MCF 10A (cell line): ENCODE results near the gene SLX4IP. TPM values are rescaled to one million over a fixed set of nuclear protein-coding genes. Genes with fewer than 3 reads are reported as not detected.
"Not testable (repeated sequence)": the region's sequence is repeated elsewhere in the genome, so short reads cannot be mapped to it uniquely, and the experiment has no call there.

ENCODE experiments used
- BruUV-seq: library from RNA; stranded (reverse); fragments of 400-500 nt; replicated peaks from 2 replicates; lab custom pipeline; 2021; lab: Mats Ljungman, UMichigan
- CTCF ChIA-PET: fragments of 300-600 bp; sonication (Branson Sonifier 250); formaldehyde crosslinking; extraction: SDS; loops from one replicate; lab custom pipeline; 2021; ENCODE audit warnings: antibody characterized with exemption, inconsistent platforms; lab: Yijun Ruan, JAX
- POLR2A ChIA-PET: fragments of 300-600, 350-650 bp; sonication (Branson Sonifier 250); formaldehyde crosslinking; extraction: SDS; loops from one replicate; lab custom pipeline; 2020; ENCODE audit warnings: antibody characterized with exemption, inconsistent platforms; lab: Yijun Ruan, JAX
- DNase-seq: peaks from one replicate; pipeline ENCODE4 v3.0.0-alpha.2; 2018; ENCODE audit not compliant: unreplicated experiment
- H3K27ac Mint-ChIP-seq: one replicate; pipeline ENCODE4 v1.8.0; 2022; ENCODE audit warnings: mild to moderate bottlenecking, low read depth, mixed read lengths; ENCODE audit not compliant: unreplicated experiment
- H3K27me3 Mint-ChIP-seq: one replicate; pipeline ENCODE4 v1.8.0; 2022; ENCODE audit warnings: mixed read lengths; ENCODE audit not compliant: insufficient read depth, unreplicated experiment
- H3K36me3 Mint-ChIP-seq: one replicate; pipeline ENCODE4 v1.8.0; 2022; ENCODE audit warnings: mild to moderate bottlenecking, moderate library complexity, mixed read lengths; ENCODE audit not compliant: insufficient read depth, unreplicated experiment
- H3K4me1 Mint-ChIP-seq: one replicate; pipeline ENCODE4 v1.8.0; 2022; ENCODE audit warnings: mixed read lengths; ENCODE audit not compliant: insufficient read depth, unreplicated experiment
- H3K4me3 Mint-ChIP-seq: one replicate; pipeline ENCODE4 v1.8.0; 2022; ENCODE audit warnings: mild to moderate bottlenecking, moderate library complexity, mixed read lengths; ENCODE audit not compliant: unreplicated experiment
- H3K9me3 Mint-ChIP-seq: one replicate; pipeline ENCODE4 v1.8.0; 2022; ENCODE audit warnings: mixed read lengths; ENCODE audit not compliant: unreplicated experiment
- intact Hi-C: fragments of 100-400 bp; cut with micrococcal nuclease; formaldehyde crosslinking; loops from 2 replicates; pipeline ENCODE4 v1.14.1; 2022
- total RNA-seq: library from RNA; stranded (reverse); gene quantifications from 2 replicates; pipeline ENCODE4 v1.2.3, GENCODE V29; 2022
- TF ChIP-seq, protein P1 (sequence below): fragments of 200-600 bp; IDR thresholded peaks from one replicate; pipeline ENCODE4 v1.8.0; 2022; ENCODE audit warnings: antibody characterized with exemption, mild to moderate bottlenecking; ENCODE audit not compliant: unreplicated experiment

Gene SLX4IP
- total RNA-seq, 1 experiment from 2014 or later = 11.2 TPM

DNA sequence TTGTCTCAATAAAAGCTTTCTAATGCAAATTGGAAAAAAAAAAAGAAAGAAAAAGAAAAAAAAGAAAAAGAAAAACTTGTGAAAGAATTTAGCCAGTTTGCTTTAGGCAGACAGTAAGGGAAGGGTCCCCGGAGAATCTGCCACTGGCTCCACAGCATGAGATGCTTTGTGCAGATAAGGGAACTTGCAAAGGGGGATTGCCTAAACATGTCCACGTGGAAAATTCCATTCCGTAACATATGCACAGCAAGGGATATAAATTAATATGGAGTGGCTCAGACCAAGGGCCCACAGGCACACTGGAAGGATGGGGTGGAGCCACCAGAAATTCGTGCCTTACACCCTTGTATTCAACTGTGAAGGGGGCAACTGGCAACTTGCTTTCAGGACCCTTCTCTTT lies 46.5 kb upstream of the SLX4IP start:
- TF ChIP-seq, protein P1, sequence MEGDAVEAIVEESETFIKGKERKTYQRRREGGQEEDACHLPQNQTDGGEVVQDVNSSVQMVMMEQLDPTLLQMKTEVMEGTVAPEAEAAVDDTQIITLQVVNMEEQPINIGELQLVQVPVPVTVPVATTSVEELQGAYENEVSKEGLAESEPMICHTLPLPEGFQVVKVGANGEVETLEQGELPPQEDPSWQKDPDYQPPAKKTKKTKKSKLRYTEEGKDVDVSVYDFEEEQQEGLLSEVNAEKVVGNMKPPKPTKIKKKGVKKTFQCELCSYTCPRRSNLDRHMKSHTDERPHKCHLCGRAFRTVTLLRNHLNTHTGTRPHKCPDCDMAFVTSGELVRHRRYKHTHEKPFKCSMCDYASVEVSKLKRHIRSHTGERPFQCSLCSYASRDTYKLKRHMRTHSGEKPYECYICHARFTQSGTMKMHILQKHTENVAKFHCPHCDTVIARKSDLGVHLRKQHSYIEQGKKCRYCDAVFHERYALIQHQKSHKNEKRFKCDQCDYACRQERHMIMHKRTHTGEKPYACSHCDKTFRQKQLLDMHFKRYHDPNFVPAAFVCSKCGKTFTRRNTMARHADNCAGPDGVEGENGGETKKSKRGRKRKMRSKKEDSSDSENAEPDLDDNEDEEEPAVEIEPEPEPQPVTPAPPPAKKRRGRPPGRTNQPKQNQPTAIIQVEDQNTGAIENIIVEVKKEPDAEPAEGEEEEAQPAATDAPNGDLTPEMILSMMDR = no peak
- POLR2A ChIA-PET = interaction anchor here (0.6 kb wide), 1 partner anchor 230 kb away, joined by 3 read pairs; no protein-coding TSS in a partner anchor
- Mint-ChIP-seq H3K4me3 (no peak overlapping the region), H3K27ac (no peak overlapping the region), H3K9me3 (no peaks in the 10 kb centered on the region), H3K4me1 (peaks cover 6% of the 10 kb centered on the region), H3K36me3 (no peaks in the 10 kb centered on the region), H3K27me3 (no peaks in the 10 kb centered on the region)
- CTCF ChIA-PET = interaction anchor here (0.9 to 1.3 kb wide), 3 partner anchors 9 to 981 kb away, joined by 3 to 4 read pairs (median 3); no protein-coding TSS in a partner anchor
- intact Hi-C loops = no loop called here
- BruUV-seq = no TSS peak
- DNase-seq = no peak

- no peak overlapping the region for H3K4me3 Mint-ChIP-seq
- TF ChIP-seq, protein P1 = no peak
- H3K4me1 Mint-ChIP-seq = peaks cover 6% of the 10 kb centered on the region
- no peaks in the 10 kb centered on the region for H3K9me3 Mint-ChIP-seq
- H3K27ac Mint-ChIP-seq = no peak overlapping the region
- no peaks in the 10 kb centered on the region for H3K27me3 Mint-ChIP-seq
- intact Hi-C loops = no loop called here
- POLR2A ChIA-PET = no interaction called here
- BruUV-seq = no TSS peak
- no peaks in the 10 kb centered on the region for H3K36me3 Mint-ChIP-seq
- CTCF ChIA-PET = interaction anchor here (1.1 to 1.9 kb wide), 3 partner anchors 36 to 412 kb away, joined by 3 to 8 read pairs (median 6); no protein-coding TSS in a partner anchor
- no peak for DNase-seq
Measured at GRCh38 chr20:10390709-10391108, 44.4 kb upstream of the SLX4IP start.

DNA sequence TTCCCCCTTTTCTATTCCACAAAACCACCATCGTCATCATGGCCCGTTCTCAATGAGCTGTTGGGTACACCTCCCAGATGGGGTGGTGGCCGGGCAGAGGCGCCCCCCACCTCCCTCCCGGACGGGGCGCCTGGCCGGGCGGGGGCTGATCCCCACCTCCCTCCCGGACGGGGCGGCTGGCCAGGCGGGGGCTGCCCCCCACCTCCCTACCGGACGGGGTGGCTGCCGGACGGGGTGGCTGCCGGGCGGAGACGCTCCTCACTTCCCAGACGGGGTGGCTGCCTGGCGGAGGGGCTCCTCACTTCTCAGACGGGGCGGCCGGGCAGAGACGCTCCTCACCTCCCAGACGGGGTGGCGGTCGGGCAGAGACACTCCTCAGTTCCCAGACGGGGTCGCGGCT lies 40.4 kb upstream of the SLX4IP start:
- H3K4me3 Mint-ChIP-seq, DNase-seq, POLR2A ChIA-PET, H3K27me3 Mint-ChIP-seq, H3K9me3 Mint-ChIP-seq, H3K4me1 Mint-ChIP-seq, intact Hi-C loops, H3K36me3 Mint-ChIP-seq, BruUV-seq, H3K27ac Mint-ChIP-seq, CTCF ChIA-PET: not testable (repeated sequence)

DNA sequence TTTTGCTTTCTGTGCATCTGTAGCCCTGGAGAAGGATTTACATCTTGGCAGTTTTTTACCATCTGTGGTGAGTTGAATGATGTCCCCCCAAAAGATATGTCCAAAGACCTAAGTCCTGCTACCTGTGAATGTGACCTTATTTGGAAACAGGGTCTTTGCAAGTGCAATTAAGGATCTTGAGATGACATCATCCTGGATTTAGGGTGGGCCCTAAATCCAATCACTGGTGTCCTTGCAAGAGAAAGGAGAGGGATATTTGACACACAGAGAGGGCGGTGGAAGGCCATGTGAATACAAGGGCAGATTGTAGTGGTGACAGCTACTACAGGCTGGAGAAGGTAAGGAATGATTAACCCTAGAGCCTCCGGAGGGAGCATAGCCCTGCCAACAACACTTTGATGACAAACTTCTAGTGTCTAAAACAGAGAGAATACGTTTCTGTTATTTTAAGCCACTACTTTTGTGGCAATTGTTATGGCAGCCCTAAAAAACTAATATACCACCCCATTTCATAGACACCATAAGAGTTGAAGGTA lies 36.2 kb upstream of the SLX4IP start:
- no peaks in the 10 kb centered on the region for H3K4me1 Mint-ChIP-seq
- DNase-seq = no peak
- ChIA-PET CTCF (no interaction called here), POLR2A (no interaction called here)
- H3K27me3 Mint-ChIP-seq = no peaks in the 10 kb centered on the region
- H3K4me3 Mint-ChIP-seq = no peak overlapping the region
- no peaks in the 10 kb centered on the region for H3K9me3 Mint-ChIP-seq
- H3K27ac Mint-ChIP-seq = no peak overlapping the region
- intact Hi-C loops = no loop called here
- TF ChIP-seq, protein P1 = no peak
- BruUV-seq = no TSS peak
- no peaks in the 10 kb centered on the region for H3K36me3 Mint-ChIP-seq
